ENCODE results near the gene NMT1. TPM values are rescaled to one million over a fixed set of nuclear protein-coding genes. Genes with fewer than 3 reads are reported as not detected.

The NMT1 gene
- total and polyA plus RNA-seq, 4 donors = 27.0 to 83.7 (median 42.6) TPM

- no peak for TF ChIP-seq FOXA1 (IDR thresholded peaks at IDR 0.05)
- TF ChIP-seq YY1 (IDR thresholded peaks at IDR 0.05) = no peak
- no peak for TF ChIP-seq GABPA (IDR thresholded peaks at IDR 0.05 in 1 of 2, conservative IDR thresholded peaks at IDR 0.05 in 1 of 2)
- no peak for TF ChIP-seq CTCF (IDR thresholded peaks at IDR 0.05; ENCODE audit: low read depth, low read length, missing input control)
- no peak for TF ChIP-seq ATF3 (IDR thresholded peaks at IDR 0.05)
- TF ChIP-seq EGR1 (IDR thresholded peaks at IDR 0.05; ENCODE audit: low read depth in 2 of 2) = no peak
- Histone ChIP-seq H3K4me1 (ENCODE audit: control insufficient read depth in 4 of 4, insufficient read depth in 4 of 4, low read length in 3 of 4) (no peaks in the 10 kb centered on the region), H3K9me3 (ENCODE audit: control insufficient read depth in 4 of 4, low read length in 3 of 4) (no peaks in the 10 kb centered on the region), H3K36me3 (ENCODE audit: control insufficient read depth in 4 of 4, insufficient read depth in 3 of 4, low read depth in 1 of 4, low read length in 3 of 4) (no peaks in the 10 kb centered on the region), H3K4me3 (ENCODE audit: low read depth in 1 of 3, low read length in 3 of 3) (no peak overlapping the region), H3K27ac (ENCODE audit: low read depth in 1 of 2, low read length in 2 of 2) (no peak overlapping the region), H3K9ac (ENCODE audit: low read depth in 1 of 2, low read length in 2 of 2) (no peak overlapping the region), H3K27me3 (ENCODE audit: control insufficient read depth in 4 of 4, insufficient read depth in 4 of 4, low read length in 3 of 4) (no peaks in the 10 kb centered on the region)
- no peak for DNase-seq (ENCODE audit: low spot score)
- WGBS = 75% methylated on average over 45 of the region's 45 CpGs
Measured at GRCh38 chr17:45121055-45121454, 59.9 kb downstream of the NMT1 start.

GRCh38 chr17:45123076-45123770, 62.1 kb downstream of the NMT1 start:
- no peak for TF ChIP-seq RXRA (IDR thresholded peaks at IDR 0.05)
- TF ChIP-seq EGR1 (IDR thresholded peaks at IDR 0.05; ENCODE audit: low read depth in 2 of 2) = no peak
- no peak for TF ChIP-seq JUND (IDR thresholded peaks at IDR 0.05)
- no peak for TF ChIP-seq ATF3 (IDR thresholded peaks at IDR 0.05)
- no peak for TF ChIP-seq FOXA1 (IDR thresholded peaks at IDR 0.05)
- TF ChIP-seq ZBTB33 (IDR thresholded peaks at IDR 0.05) = no peak
- no peak for TF ChIP-seq TAF1 (conservative IDR thresholded peaks at IDR 0.05)
- H3K27ac ChIP-seq (ENCODE audit: low read depth in 1 of 2, low read length in 2 of 2) = no peak overlapping the region
- no peak overlapping the region for H3K4me3 ChIP-seq (ENCODE audit: low read depth in 1 of 3, low read length in 3 of 3)
- H3K4me1 ChIP-seq (ENCODE audit: control insufficient read depth in 4 of 4, insufficient read depth in 4 of 4, low read length in 3 of 4) = no peaks in the 10 kb centered on the region
- no peaks in the 10 kb centered on the region for H3K9me3 ChIP-seq (ENCODE audit: control insufficient read depth in 4 of 4, low read length in 3 of 4)
- H3K9ac ChIP-seq (ENCODE audit: low read depth in 1 of 2, low read length in 2 of 2) = no peak overlapping the region
- DNase-seq (ENCODE audit: low spot score) = no peak
- H3K27me3 ChIP-seq (ENCODE audit: control insufficient read depth in 4 of 4, insufficient read depth in 4 of 4, low read length in 3 of 4) = no peaks in the 10 kb centered on the region
- WGBS = 79% methylated on average over 6 of the region's 6 CpGs
- H3K36me3 ChIP-seq (ENCODE audit: control insufficient read depth in 4 of 4, insufficient read depth in 3 of 4, low read depth in 1 of 4, low read length in 3 of 4) = no peaks in the 10 kb centered on the region

- 86% methylated on average over 15 of the region's 15 CpGs for WGBS
- H3K9ac ChIP-seq (ENCODE audit: low read depth in 1 of 2, low read length in 2 of 2) = no peak overlapping the region
- no peaks in the 10 kb centered on the region for H3K4me1 ChIP-seq (ENCODE audit: control insufficient read depth in 4 of 4, insufficient read depth in 4 of 4, low read length in 3 of 4)
- no peaks in the 10 kb centered on the region for H3K27me3 ChIP-seq (ENCODE audit: control insufficient read depth in 4 of 4, insufficient read depth in 4 of 4, low read length in 3 of 4)
- H3K36me3 ChIP-seq (ENCODE audit: control insufficient read depth in 4 of 4, insufficient read depth in 3 of 4, low read depth in 1 of 4, low read length in 3 of 4) = no peaks in the 10 kb centered on the region
- H3K27ac ChIP-seq (ENCODE audit: low read depth in 1 of 2, low read length in 2 of 2) = no peak overlapping the region
- H3K4me3 ChIP-seq (ENCODE audit: low read depth in 1 of 3, low read length in 3 of 3) = no peak overlapping the region
- no peaks in the 10 kb centered on the region for H3K9me3 ChIP-seq (ENCODE audit: control insufficient read depth in 4 of 4, low read length in 3 of 4)
- no peak for DNase-seq (ENCODE audit: low spot score)
- no peak for TF ChIP-seq NR2F2 (IDR thresholded peaks at IDR 0.05)
- TF ChIP-seq ATF3 (IDR thresholded peaks at IDR 0.05) = no peak
- no peak for TF ChIP-seq EGR1 (IDR thresholded peaks at IDR 0.05; ENCODE audit: low read depth in 2 of 2)
- no peak for TF ChIP-seq HNF4A (conservative IDR thresholded peaks at IDR 0.05)
- no peak for TF ChIP-seq CTCF (IDR thresholded peaks at IDR 0.05; ENCODE audit: low read depth, low read length, missing input control)
- TF ChIP-seq TAF1 (conservative IDR thresholded peaks at IDR 0.05) = no peak
- no peak for TF ChIP-seq RAD21 (IDR thresholded peaks at IDR 0.05)
- no peak for TF ChIP-seq FOXA1 (IDR thresholded peaks at IDR 0.05)
- no peak for TF ChIP-seq JUND (IDR thresholded peaks at IDR 0.05)
- no peak for TF ChIP-seq HNF4G (IDR thresholded peaks at IDR 0.05)
- no peak for TF ChIP-seq GABPA (IDR thresholded peaks at IDR 0.05 in 1 of 2, conservative IDR thresholded peaks at IDR 0.05 in 1 of 2)
Measured at GRCh38 chr17:45123930-45124796, 63.0 kb downstream of the NMT1 start.
